K562 (cell line): Measurements from ENCODE around the gene TBP. TPM values are rescaled to one million over a fixed set of nuclear protein-coding genes. Genes with fewer than 3 reads are reported as not detected.
A peak's percentile ranks its signal among the peaks of the same experiment; 100 is the strongest.

Experiments used
- ARID2 ChIP-seq: fragments of 450-650 bp; IDR thresholded peaks from 2 replicates; pipeline ENCODE4 v1.6.1; 2017; ENCODE audit warnings: antibody characterized with exemption, mild to moderate bottlenecking
- ATF7 ChIP-seq: fragments of 450-650 bp; IDR thresholded peaks from 2 replicates; pipeline ENCODE4 v1.7.1; 2014; ENCODE audit warnings: mild to moderate bottlenecking, moderate library complexity
- COPS2 ChIP-seq: fragments of 450-650 bp; conservative IDR thresholded peaks from 2 replicates; pipeline ENCODE4 v1.6.1; 2016; ENCODE audit warnings: mild to moderate bottlenecking, moderate library complexity
- EP400 ChIP-seq: fragments of 450-650 bp; IDR thresholded peaks from 2 replicates; pipeline ENCODE4 v1.6.1; 2017; ENCODE audit warnings: antibody characterized with exemption, mild to moderate bottlenecking, moderate library complexity
- ESRRB ChIP-seq: fragments of 250-450 bp; sonication (Bioruptor Pico); IDR thresholded peaks from 2 replicates; pipeline ENCODE4 v1.5.0; 2020; ENCODE audit warnings: mild to moderate bottlenecking, moderate library complexity, borderline replicate concordance
- GATA2 ChIP-seq: sonication (generic); formaldehyde crosslinking; IDR thresholded peaks from 2 replicates; pipeline ENCODE4 v1.4.0; 2020; ENCODE audit warnings: mild to moderate bottlenecking, missing genetic modification reagents
- HLTF ChIP-seq: fragments of 450-650 bp; IDR thresholded peaks from 2 replicates; pipeline ENCODE4 v1.6.1; 2016
- HMG20B ChIP-seq: fragments of 250-450 bp; sonication (Bioruptor Pico); IDR thresholded peaks from 2 replicates; pipeline ENCODE4 v1.5.0; 2021; ENCODE audit warnings: mild to moderate bottlenecking
- MTA1 ChIP-seq: fragments of 450-650 bp; IDR thresholded peaks from 2 replicates; pipeline ENCODE4 v1.6.1; 2017; ENCODE audit warnings: borderline replicate concordance
- PHF20 ChIP-seq: fragments of 450-650 bp; IDR thresholded peaks from 2 replicates; pipeline ENCODE4 v1.6.1; 2018; ENCODE audit not compliant: partially characterized antibody
- RBM39 ChIP-seq: fragments of 200-400 bp; formaldehyde crosslinking; optimal IDR thresholded peaks from 2 replicates; pipeline ENCODE3; 2018; ENCODE audit warnings: low read depth, low read length
- SRSF1 ChIP-seq: fragments of 200-400 bp; formaldehyde crosslinking; IDR thresholded peaks from 2 replicates; pipeline ENCODE4 v1.6.1; 2017; ENCODE audit warnings: mild to moderate bottlenecking, low read depth, low read length, moderate library complexity
- SRSF7 ChIP-seq: fragments of 200-400 bp; formaldehyde crosslinking; optimal IDR thresholded peaks from 2 replicates; pipeline ENCODE3; 2017; ENCODE audit warnings: mild to moderate bottlenecking, low read depth, low read length
- UBTF ChIP-seq, 2 experiments: IDR thresholded peaks; 2 replicates each; pipeline ENCODE4 v1.6.1; 2012; ENCODE audit warnings: improper control_type of control experiment in 2 of 2, low read depth in 2 of 2, low read length in 2 of 2, borderline replicate concordance in 1 of 2
- ZBTB1 ChIP-seq: sonication (generic); formaldehyde crosslinking; IDR thresholded peaks from 2 replicates; pipeline ENCODE4 v1.8.1; 2023; ENCODE audit warnings: missing genetic modification reagents, low read depth, mild to moderate bottlenecking, borderline replicate concordance
- ZBTB26 ChIP-seq: fragments of 450-650 bp; formaldehyde crosslinking; IDR thresholded peaks from 2 replicates; pipeline ENCODE4 v1.4.0; 2022; ENCODE audit warnings: missing genetic modification characterization
- ZKSCAN3 ChIP-seq: fragments of 250-450 bp; sonication (Bioruptor Pico); IDR thresholded peaks from 2 replicates; pipeline ENCODE4 v1.4.0; 2020
- ZNF121 ChIP-seq: sonication (generic); formaldehyde crosslinking; conservative IDR thresholded peaks from 2 replicates; pipeline ENCODE4 v1.8.0; 2022; ENCODE audit warnings: missing genetic modification reagents
- ZNF140 ChIP-seq: fragments of 250-450 bp; sonication (Bioruptor Pico); IDR thresholded peaks from 2 replicates; pipeline ENCODE4 v1.8.0; 2021; ENCODE audit warnings: moderate library complexity, mild to moderate bottlenecking, inconsistent platforms
- ZNF24 ChIP-seq: fragments of 450-650 bp; IDR thresholded peaks from 2 replicates; pipeline ENCODE4 v1.6.1; 2016
- ZNF311 ChIP-seq: fragments of 250-450 bp; sonication (Bioruptor Pico); IDR thresholded peaks from 2 replicates; pipeline ENCODE4 v1.4.0; 2020; ENCODE audit warnings: mild to moderate bottlenecking, moderate library complexity
- ZNF408 ChIP-seq: fragments of 250-450 bp; sonication (Bioruptor Pico); IDR thresholded peaks from 2 replicates; pipeline ENCODE4 v1.4.0; 2020; ENCODE audit warnings: low read depth, mild to moderate bottlenecking, moderate library complexity
- ZNF41 ChIP-seq: fragments of 250-450 bp; sonication (Bioruptor Pico); conservative IDR thresholded peaks from 2 replicates; pipeline ENCODE4 v1.4.0; 2020; ENCODE audit warnings: mild to moderate bottlenecking
- ZNF586 ChIP-seq: fragments of 450-650 bp; formaldehyde crosslinking; conservative IDR thresholded peaks from 2 replicates; pipeline ENCODE4 v1.4.0; 2020; ENCODE audit warnings: mild to moderate bottlenecking, moderate library complexity
- polyA plus RNA-seq, 8 experiments: library from polyadenylated mRNA; depleted of rRNA in 4 of 8; stranded (reverse) in 5 of 8; unstranded in 3 of 8; fragments of >200 nt; fragmentation: Nextera tagmentation in 2 of 8; fragmentation: Illumina TruSeq in 1 of 8; extraction: Ambion mirVana in 2 of 8; extraction: Trizol in 1 of 8; gene quantifications; 2 replicates each; pipeline versions ENCODE4 v1.2.1 to v1.2.3, GENCODE V29; 2011 to 2014; ENCODE audit warnings: inconsistent platforms in 1 of 8, missing spikeins in 1 of 8
- total RNA-seq, 7 experiments: library from RNA; depleted of rRNA in 6 of 7; stranded (reverse); fragments of >200 nt in 6 of 7; fragmentation: Illumina TruSeq in 2 of 7; extraction: Trizol in 2 of 7; gene quantifications; 2 replicates each; pipeline versions ENCODE4 v1.2.1 to v1.2.3, GENCODE V29; 2011 to 2021; ENCODE audit warnings: low replicate concordance in 1 of 7
- TF ChIP-seq, protein P1 (sequence below): fragments of 250-450 bp; sonication (Bioruptor Pico); IDR thresholded peaks from 2 replicates; pipeline ENCODE4 v1.9.0; 2021; ENCODE audit warnings: mild to moderate bottlenecking, inconsistent platforms

The TBP gene
- total and polyA plus RNA-seq, 9 of the 15 experiments (the other 6 are each of a cell fraction or from before 2014, with no cell fraction given), result 28.5 to 86.1 (median 39.5) TPM

DNA sequence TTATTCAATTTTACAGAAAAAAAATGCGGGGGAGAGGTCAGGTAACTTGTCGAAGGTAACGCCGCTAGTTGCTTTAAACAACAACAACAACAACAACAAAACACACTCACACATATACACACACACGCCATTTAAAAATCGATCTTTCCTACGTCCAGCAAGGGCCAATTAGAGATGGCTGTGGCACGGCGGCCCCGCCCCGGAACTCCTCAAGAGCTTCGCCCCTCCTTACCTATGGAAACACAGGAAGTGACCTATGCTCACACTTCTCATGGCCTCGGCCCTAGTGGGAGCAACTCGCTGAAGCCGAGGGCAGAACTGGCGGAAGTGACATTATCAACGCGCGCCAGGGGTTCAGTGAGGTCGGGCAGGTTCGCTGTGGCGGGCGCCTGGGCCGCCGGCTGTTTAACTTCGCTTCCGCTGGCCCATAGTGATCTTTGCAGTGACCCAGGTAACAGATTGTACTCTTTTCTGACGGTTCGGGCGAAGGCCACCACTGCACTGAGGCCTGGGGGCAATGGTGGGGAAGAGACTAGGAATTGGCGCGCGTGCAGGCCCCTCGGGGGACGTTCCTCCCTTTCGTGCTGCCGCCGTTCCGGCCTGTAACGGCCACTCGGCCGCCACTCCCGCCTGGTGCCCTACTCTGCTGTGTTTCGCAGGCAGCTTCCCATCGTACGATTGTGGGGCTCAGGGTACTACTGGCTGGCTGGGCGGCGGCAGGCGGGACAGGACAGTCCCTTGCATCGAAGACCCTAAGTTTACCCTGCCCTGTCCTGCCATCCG is at the start of gene TBP (continued):
- TF ChIP-seq UBTF (IDR thresholded peaks at IDR 0.05; ENCODE audit: borderline replicate concordance in 1 of 2, low read depth in 2 of 2, low read length in 2 of 2), result 0 out of 4 replicates have a peak, but pooled peaks of 1 of the 2 experiments have one; percentile 30
- TF ChIP-seq, protein P1, sequence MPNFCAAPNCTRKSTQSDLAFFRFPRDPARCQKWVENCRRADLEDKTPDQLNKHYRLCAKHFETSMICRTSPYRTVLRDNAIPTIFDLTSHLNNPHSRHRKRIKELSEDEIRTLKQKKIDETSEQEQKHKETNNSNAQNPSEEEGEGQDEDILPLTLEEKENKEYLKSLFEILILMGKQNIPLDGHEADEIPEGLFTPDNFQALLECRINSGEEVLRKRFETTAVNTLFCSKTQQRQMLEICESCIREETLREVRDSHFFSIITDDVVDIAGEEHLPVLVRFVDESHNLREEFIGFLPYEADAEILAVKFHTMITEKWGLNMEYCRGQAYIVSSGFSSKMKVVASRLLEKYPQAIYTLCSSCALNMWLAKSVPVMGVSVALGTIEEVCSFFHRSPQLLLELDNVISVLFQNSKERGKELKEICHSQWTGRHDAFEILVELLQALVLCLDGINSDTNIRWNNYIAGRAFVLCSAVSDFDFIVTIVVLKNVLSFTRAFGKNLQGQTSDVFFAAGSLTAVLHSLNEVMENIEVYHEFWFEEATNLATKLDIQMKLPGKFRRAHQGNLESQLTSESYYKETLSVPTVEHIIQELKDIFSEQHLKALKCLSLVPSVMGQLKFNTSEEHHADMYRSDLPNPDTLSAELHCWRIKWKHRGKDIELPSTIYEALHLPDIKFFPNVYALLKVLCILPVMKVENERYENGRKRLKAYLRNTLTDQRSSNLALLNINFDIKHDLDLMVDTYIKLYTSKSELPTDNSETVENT (CRISPR knock-in tag), result peak; percentile 58; the same call in 1 of the 2 replicates
- no peak for TF ChIP-seq ESRRB (CRISPR knock-in tag)
- no peak for TF ChIP-seq ARID2
- TF ChIP-seq HMG20B, result no peak
- no peak for TF ChIP-seq COPS2
- TF ChIP-seq ZNF121 (CRISPR knock-in tag), result no peak
- TF ChIP-seq ZNF408 (CRISPR knock-in tag), result no peak
- TF ChIP-seq MTA1, result peak; percentile 99
- no peak for TF ChIP-seq HLTF
- TF ChIP-seq ZKSCAN3 (CRISPR knock-in tag), result no peak
- 0 out of 2 replicates have a peak, but pooled peaks have one; percentile 27 for TF ChIP-seq ZBTB1
- TF ChIP-seq ZBTB26 (CRISPR knock-in tag), result peak; percentile 67; the same call in 1 of the 2 replicates
- no peak for TF ChIP-seq GATA2 (CRISPR knock-in tag)
- TF ChIP-seq SRSF7, result no peak
- TF ChIP-seq ZNF586 (CRISPR knock-in tag), result no peak
- peak; percentile 93 for TF ChIP-seq EP400
- TF ChIP-seq ZNF24, result no peak; the same call in 1 of the 2 replicates
- TF ChIP-seq SRSF1, result no peak
- TF ChIP-seq ZNF41 (CRISPR knock-in tag), result peak; percentile 96
- TF ChIP-seq ZNF311 (CRISPR knock-in tag), result no peak
- TF ChIP-seq ZNF140 (CRISPR knock-in tag), result no peak
- TF ChIP-seq PHF20, result peak; percentile 97
- TF ChIP-seq RBM39, result no peak
- peak; percentile 96 for TF ChIP-seq ATF7
